HG03039 (cell line): ENCODE data around the gene KLK1.
A peak's percentile ranks its signal among the peaks of the same experiment; 100 is the strongest.

ENCODE experiments used
- ATAC-seq: cut with Tn5 transposase; IDR thresholded peaks from one replicate; pipeline ENCODE4 v1.9.1; 2021; ENCODE audit warnings: mild to moderate bottlenecking, moderate library complexity; ENCODE audit not compliant: unreplicated experiment

The KLK1 gene

DNA sequence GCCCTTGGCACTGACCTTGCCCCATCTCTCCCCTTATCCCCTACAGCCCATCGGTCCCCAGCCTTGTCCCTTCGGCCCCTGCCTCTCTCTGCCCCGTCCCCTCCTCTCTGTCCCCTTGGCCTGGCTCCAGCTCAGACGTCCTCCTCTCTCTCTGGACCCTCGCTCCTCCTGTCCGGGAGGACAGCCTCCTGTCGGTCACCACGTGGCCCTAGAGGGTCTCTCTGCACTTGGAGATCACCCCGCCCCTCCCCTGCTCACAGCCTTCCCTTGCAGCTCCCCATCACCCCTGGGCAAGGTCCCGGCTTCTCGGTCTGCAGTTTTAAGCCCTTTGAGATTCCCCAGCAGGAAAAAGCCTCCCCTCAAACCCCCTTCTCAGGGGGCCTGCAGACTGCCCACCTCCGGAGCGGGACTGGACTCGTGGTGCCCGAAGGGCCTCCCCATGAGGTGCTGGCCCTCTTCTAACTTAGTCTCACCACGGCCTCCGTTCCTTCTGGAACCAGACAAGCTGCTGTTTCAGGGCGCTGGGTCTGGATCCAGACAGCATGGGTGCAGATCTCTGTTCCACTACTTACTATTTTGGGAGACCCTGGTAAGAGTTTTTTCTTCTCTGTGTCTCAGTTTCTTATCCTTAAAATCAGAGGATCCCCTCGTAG, 13.1 kb upstream of the KLK1 start:
- ATAC-seq = no peak

DNA sequence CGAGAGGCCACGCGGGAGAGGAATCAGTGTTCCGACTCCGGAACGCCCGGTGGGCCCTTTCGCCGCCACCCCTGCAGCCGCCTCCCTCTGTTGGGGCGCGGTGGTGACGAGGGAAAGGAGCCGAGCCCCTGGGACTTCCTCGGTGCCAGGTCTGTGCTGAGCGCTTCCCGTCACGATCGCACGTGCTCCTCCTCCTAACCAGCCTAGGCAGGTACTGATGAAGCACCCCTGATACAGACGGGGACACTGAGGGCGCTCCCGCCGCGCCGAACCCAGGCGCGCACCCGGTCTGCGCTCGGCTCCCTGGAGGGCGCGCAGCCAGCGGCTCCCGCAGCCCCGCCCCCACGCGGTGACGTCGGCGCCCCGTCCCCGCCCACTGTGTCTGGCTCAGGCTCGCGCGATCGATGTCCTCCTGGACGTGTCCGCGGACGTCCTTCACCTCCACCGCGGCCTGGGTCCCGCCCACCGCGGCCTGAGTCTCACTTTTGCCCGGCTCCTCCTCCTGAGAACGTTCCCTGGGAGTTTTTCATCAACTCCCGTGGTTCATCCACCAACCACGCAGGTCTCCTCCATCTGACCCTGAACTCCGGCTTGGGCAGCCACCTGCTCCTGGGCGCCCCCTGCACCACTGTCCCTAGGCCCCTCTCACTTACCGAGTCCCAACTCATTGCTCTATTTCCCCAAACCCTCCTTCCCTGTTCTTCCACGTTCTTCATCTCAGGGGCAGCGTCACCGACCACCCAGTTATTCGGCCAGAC, 12.4 kb upstream of the KLK1 start:
- ATAC-seq = peak; percentile 75

DNA sequence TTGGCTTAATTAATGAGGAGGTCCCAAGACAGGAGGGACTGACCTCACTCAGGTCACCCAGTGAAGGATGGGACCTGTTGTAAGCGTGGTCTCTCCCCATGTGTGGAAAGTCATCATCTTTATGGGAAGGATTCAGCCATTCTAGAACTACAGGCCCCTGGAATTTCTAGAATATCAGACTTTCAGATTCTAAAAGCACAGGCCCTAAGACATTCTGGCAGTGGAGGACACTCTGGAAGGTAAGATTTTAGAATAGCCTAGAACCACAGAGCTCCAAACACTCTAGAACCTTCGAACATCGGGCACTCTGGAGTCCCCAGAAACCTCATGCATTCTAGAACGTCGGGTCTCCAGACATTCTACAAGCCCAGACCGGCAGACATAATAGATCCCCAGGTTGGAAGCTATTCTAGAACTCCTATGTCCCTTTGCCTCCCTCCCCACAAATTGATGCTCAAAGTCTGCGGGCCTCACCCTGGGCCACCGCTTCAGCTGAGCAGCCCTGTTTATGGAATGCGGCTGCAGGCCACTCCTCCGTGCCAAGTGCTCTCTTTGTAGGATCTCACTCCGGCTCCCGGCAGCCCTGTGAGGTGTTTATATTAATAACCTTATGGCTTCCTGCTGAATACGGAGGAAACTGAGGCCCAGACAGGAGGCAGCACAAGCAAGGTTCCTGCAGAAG, 11.7 kb upstream of the KLK1 start:
- no peak for ATAC-seq

DNA sequence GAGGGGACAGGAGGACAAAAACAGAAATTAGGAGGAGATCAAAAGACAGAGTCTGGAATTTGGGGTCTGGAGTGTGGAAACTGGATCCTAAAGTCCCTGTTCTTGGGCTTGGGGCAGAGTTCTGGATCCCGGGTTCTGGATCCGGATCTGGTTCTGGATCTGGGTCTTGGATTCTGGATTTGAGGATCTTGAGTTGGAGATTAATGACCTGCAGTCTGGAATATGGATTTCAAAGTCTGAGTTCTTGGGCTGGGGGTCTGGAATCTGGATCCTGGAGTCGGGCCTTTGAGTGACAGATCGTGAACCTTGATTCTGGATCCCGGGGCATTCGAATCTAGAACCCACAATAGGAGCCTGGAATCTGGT, 10.2 kb upstream of the KLK1 start:
- no peak for ATAC-seq

DNA sequence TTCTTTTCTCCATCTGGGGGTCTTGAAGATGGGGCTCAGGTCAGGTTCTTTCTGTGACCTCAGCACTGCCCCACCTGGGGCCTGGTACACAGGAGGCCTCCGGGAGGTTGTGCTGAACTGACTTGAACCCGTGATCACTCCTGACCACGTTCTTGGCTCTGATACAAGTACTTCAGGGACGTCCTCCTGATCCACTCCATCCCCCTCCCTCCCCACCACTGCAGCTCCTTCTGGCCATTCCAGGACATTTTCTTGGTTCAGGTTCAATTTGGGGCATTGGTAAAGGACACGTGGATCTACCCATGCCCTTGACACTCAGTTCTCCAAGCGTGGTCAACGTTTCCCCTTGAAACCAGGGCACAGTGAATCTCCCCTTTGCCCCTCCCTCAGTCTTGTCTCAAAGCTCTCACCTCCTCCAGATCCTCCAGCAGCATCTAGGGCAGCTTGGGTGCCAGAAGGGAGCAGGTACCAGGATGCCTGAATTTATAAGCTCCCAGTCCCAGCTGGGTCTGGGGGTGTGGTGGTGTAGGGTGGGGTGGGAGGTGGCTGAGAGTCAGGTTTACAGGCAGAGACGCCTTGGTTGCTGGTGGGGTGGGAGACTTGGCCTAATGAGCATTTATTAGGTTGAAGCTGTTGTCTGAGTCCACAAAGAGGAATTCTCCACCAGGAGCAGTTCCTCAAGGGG, 9.7 kb upstream of the KLK1 start, which contains the start of gene KLK15:
Gene KLK15, minus strand, starts transcription at position 458 of the 685 bp plus-strand sequence. CDS start 2,082 bp downstream, outside the sequence.
- no peak for ATAC-seq

DNA sequence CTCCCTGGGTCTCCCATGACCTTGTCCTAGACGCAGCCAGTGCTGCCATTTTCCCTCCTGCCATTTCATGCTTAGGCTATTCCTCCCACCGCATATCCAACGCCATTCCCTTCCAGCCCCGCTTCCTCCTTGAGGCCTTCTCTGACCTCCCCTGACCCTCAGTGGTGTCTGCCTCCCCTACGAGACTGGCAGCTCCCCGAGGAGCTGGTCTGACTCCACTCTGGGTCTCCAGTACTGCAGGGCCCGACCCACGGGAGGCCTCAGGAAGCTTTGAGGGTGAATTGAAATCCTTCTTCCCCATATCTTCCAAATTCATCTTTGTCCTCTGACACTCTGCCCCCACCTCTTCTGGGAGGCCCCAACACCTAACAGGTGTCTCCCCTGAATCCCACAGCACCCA, 9.1 kb upstream of the KLK1 start:
- ATAC-seq = no peak

DNA sequence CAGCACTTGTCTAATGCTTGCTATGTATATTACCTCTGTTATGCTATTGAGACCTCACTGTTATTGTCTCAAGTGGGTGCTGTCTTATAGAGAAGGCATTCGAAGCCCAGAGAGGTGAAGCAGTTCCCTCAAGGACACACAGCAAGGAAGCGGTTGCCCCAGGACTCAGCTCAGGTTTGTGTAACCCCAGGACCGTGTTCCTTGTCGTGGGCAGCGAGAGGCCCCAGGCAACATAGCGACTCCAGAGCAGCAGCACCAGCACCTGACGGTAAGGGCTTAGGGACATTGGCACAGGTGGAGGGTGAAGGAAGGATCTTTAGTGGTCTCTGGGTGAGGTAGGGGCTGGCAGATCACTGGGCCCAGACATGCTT, 7.4 kb upstream of the KLK1 start:
- ATAC-seq = no peak

DNA sequence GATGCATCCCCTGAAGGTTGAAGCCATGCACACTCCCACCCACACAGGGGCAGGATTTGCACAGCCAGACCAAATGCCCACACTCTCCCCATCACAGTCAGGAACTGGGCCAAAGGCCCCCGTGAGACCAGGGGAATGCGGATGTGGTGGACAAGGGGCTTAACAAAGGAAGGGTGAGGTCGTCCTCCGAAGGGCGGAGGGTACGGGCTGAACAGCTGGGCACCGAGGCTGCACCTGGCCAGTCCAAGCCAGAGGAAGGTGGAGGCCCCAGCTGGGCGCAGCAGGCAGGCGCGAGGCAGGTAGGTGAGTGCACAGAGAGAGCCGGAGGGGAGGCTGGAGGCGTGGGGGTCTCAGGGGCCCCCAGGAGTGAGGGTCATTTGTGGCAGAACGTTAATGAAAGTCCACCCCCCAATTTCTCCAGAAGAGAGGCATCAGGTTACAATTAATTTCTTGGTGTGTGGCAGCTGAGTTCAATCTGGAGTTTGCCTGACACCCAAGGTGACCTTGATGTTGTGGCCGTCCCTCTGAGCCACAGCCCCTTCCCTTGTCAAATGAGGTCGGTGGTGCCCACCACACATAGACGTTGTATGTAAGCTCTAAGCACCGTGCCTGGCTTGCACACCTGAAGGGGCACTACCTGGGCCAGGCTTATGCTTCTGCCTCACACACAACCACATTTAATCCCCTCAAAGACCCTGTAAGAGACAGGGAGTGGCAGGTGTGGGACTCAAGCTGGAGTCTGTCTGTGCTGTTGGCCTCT, 6.9 kb upstream of the KLK1 start:
- ATAC-seq = no peak

DNA sequence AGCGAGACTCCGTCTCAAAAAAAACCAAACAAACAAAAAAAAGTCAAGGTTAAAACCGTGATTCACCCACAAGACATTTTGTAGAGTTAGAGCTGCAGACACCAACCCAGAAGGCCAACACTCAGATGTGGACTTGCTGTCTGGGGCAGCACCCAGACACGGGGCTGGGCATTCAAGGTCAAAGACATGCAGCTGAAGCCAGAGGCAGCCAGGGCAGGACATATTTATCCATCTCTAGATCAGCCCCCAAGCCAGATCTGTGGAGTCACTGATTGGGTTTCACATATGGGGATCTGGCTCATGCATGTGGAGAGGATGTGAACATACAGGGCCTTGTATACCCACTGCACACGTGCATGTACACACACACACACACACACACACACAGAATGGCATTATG, 6.2 kb upstream of the KLK1 start:
- ATAC-seq = no peak

DNA sequence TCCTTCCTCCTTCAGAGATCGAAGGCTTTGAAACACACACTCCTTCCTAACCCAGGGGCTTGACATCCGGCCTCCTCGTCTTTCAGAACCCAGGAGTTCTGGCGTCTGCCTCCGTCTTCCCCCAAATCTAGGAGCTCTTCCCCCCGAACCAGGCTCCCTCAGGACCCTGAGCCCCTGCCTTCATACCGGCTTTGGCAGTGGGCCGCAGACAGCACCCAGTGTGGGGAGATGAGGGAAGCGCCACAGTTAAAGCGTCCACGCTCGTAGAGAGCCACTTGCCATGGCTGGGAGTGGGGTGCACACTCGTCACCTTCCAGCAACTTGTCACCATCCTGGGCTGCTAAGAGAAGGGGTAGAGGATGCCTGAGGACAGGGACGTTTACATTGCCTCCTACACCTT, 3.9 kb upstream of the KLK1 start:
- ATAC-seq = no peak

DNA sequence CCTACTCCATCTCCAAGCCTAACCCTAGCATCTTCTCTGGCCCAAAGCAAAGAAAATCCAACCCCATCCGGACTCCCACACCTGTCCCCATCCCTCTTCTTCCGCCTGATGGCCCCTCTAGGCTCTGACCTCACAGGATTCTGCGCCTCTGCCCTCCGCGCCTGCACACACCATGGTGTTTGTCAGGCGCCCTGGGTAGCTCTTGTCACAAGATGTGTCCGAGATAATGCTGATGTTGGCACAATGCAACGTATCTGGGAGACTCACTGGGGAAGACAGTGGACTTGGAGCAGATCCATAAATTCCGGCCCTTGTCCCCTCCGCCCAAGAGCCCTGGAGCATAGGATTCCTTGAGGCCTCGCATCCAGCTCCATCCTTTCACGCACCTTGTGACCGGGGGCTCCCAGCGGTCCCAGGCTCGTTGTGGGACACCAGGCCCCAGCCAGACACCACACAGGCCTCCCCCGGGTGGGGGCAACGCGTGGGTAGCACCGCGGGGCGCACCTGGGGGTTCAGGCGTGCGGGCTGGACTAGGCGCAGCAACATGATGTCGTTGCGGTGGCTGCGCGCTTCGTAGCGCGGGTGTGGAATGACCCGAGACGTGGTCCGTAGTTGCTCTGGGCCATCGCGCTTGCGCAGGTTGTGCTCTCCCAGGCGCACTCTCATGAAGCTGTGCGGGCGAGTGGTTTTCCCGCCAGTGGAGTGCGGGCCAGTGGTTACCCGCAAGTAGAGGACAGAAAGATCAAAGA, 3.1 kb upstream of the KLK1 start:
- no peak for ATAC-seq

DNA sequence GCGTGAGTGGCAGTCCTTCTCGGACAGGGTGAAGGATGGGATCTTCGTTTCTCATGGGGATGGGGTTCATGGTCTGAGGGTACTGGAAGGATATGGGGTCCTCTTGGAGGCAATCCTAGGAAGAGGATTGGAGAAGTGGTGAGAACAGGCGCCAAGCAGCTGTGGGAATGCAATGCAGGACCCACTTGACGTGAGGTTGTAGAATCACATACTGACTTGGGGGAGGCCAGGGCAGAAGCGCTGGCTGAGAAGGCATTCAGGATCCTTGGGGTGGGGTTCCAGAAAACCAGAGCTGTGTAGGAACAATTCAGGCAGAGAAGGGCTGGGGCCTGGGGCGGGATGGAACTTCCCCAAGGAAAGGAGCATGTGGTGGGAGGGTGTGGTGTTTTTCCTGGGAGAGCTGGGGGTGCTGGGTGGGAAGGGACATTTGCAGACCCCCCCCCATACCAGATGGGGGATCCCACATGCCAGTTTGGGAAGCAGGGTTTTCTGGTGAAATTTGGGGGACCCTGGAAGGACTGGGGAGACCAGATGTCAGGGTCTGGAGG, 852 bp downstream of the KLK1 start:
- ATAC-seq = no peak

DNA sequence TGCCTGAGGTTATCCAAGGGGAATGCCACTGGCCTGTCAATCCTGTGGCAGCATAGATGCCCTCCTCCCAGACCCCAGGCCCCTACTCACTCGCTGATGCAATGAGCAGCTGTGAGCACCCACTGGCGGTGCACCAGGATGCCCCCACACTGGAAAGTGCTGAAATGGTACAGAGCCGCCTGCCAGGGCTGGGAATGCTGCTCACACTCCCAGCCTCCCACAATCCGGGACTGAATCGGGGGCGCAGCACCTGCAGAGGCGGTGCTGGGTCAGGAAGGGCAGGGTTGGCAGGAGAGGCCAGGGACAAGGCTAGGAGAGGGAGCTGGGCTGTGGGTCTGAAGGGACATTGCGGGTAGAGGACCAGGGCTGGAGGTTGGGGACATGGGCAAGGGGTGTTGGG, 2.0 kb downstream of the KLK1 start:
- ATAC-seq = no peak

DNA sequence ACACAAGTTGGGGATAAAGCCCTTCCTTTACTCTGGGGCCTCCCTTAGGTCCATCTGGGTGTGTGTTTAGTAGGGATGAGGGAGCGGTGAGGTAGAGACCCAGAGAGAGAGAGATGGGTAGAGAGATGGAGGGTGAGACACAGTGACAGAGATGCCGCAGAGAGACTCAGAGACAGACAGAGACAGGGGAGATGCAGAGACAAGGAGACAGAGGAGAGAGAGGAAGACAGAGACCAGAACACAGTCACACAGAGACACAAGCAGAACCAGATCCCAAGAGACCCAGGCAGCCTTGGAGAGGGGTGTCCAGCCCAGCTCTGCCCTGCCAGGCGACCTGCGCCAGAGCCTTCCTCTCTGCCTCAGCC, 2.4 kb downstream of the KLK1 start:
- no peak for ATAC-seq

DNA sequence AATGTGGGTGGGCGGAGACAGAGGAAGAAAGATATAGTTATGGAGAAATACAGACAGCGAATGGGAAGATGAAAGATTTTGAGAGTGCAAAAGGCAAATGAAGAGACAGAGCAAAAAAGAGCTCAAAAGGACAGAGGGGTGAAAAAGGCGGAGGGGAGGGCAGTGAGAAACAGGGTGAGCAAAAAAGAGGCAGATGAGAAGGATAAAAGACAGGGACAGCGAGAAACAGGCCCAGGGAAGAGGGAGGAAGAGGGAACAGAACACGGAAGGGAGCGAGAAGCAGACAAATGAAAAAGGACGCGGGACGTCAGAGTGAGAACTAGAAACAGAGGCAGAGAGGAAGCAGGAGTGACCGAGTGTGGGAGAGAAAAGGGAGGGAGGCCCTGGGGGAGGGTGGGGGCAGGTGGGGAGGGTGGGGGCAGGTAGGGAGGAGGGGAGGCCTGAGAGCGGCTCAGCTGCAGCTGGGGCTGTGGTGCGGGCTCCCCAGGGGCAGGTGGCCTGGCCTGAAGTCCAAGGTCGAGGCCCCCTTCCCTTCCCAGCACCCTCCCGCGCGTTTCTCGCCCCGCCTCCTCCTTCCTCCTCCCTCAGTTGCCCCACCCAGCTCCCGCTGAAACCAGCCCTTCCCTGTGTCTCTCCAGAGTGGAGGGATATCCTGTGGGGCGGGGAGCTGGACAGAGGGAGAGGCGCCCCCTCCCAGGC, 2.9 kb downstream of the KLK1 start:
- ATAC-seq = no peak

DNA sequence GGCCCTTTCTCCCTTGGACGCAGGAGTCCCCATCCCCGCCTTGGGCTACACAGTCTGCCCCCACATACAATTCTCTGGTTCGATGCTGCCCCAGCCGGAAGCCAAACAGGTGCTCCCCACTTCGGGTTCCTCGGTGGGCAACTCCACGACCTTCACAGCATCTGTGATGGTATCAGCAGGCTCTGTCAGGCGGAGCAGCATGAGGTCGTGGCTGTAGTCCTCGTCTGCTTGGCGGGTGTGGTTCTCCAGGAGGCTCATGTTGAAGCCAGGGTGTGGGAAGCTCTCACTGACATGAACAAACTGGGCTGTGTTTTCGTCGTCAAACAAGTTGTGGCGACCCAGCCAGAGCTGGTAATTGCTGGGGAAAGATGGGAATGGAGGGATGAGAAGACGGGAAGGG, 3.5 kb downstream of the KLK1 start:
- no peak for ATAC-seq

DNA sequence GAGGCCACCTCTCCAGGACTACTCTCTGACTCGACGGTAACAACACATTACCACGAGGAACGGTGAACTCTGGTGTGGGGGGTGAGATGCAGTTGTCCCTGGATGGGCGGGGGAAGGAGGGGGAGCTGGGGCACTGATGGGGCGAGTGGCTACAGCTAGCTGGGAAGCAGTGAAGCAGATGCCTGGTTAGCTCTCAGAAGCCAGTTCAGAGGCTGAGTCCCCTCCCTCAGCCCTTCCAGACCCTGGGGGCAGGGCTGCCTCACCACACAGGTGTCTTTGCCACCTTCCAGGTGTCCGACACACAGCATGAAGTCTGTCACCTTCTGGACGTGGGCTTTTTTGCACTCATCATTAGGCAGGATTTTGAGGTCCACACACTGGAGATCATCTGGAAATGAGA, 4.0 kb downstream of the KLK1 start:
- no peak for ATAC-seq

DNA sequence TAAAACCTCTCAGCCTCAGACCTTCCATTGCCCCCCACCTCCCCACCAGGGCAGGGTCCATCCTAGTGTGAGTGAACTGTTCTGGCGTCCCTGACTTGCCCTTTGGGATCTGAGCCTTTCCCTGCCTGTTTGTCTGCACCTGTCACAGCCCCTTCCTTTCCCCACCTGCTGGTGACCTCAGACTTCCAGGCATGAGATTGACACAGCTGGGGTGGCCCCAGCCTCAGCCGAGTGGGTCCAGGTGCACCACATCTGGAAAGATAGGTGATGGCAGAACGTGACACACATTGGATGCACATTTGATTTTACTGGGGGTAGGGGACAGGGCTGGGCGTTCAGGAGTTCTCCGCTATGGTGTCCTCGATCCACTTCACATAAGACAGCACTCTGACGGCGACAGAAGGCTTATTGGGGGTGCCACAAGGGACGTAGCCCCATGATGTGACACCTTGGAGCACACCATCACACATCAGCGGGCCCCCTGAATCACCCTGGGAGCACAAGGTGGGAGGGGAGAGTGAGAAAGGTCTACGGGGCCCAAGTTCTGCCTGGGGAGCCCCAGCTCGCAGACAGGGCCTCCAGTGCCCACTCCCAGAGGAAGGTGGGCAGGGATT, 4.6 kb downstream of the KLK1 start:
- no peak for ATAC-seq
